Right ventricle myocardium superior (tissue), 1 donor: ENCODE results near the gene DOP1B. TPM values are rescaled to one million over a fixed set of nuclear protein-coding genes. Genes with fewer than 3 reads are reported as not detected.

Experiments used
- ATAC-seq: fragments of 200-7000 bp; cut with Tn5 transposase; one replicate; pipeline ENCODE4 v1.9.1; 2020; ENCODE audit warnings: mild to moderate bottlenecking; ENCODE audit not compliant: poor library complexity
- DNase-seq: peaks from one replicate; pipeline ENCODE4 v3.0.0-alpha.2; 2020
- intact Hi-C: fragments of 100-400 bp; cut with DNase I; formaldehyde crosslinking; loops from one replicate; pipeline ENCODE4 v1.11.2; 2022
- total RNA-seq: library from RNA; stranded (reverse); fragmentation: NEBNext Ultra II Directional; extraction: Animal tissue kit (Norgen Biotek cat#: 25700); gene quantifications from one replicate; pipeline ENCODE4 v1.2.1, GENCODE V29; 2021
- donor health status: DM: no; HTN: yes; CAD: no; lungs with severe emphysema.

The DOP1B gene
- total RNA-seq, 1 donor from 2014 or later, result 14.1 TPM

GRCh38 chr21:36163750-36164741, 7.4 kb downstream of the DOP1B start:
- intact Hi-C loops, result no loop called here
- ATAC-seq, result peak; percentile 19
- no peak for DNase-seq

- intact Hi-C loops, result no loop called here
- no peak for ATAC-seq
- no peak for DNase-seq
Measured at GRCh38 chr21:36165356-36165755, 8.7 kb downstream of the DOP1B start.

DNA sequence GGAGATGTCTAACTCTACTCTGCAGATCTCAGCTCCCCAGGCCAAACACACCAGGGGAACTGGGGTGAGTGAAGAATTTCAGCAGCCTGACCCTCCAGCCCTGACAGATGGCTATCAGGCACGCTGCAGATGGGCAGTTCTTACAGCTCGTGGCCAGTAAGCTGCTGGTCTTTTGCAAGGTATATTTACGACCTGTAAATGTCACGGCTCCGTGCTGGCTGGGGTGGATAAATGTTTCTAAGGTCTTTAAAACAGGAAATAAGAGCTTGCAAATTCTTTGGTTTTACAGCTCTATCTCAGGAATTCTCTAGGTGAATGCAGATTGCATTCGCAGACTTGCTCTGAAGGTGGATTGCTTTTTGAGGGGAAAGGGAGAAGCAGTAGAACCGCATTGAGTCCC, 10.1 kb downstream of the DOP1B start:
- ATAC-seq (no peak), DNase-seq (no peak)
- intact Hi-C loops, result no loop called here

DNA sequence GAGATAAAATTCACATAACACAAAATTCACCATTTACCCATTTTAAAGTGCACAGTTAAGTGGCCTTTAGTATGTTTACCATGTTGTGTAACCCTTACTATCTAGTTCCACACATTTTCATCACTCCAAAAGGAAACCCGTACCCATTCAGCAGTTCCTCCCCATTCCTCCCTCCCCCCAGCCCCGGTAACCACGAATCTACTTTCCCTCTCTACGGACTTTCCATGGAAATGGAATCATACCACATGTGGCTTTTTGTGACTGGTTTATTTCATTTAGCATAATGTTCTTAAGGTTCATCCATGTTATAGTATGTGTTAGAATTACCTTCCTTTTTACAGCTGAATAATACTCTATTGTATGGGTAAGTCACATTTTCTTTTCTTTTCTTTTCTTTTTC, 10.9 kb downstream of the DOP1B start:
- intact Hi-C loops, result no loop called here
- ATAC-seq, result no peak

DNA sequence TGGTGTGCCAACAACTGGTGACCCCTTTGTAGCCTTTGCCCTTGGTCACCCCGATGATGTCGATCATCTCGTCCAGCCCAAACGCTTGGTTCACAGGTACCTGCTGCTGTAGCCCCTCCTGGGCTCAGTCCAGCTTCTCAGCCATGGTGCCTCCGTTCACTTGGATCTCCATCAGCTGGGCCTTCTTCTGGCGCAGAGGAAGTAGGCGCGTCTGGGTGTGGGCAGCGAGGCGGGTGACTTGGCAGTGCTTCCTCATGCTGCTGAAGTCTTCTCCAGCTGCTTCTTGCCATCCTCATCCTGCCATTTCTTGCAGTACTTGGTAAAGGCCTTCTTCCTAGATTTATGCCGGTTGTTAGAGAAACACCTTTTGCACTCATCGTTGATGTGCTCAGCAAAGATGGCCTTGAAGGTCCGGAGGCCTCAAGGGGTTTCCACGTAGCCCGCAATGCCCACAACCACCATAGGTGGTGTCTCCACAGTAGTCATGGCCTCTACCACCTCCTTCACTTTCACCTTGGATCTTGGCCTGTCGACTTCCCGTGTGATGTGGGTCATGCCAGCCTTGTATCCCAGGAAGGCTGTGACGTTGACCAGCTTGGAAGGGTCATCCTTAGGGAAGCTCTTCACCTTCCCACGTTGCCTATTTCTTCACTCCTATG, 13.0 kb downstream of the DOP1B start:
- ATAC-seq, result no peak
- DNase-seq, result no peak

More for the DNA sequence above, 10.9 kb downstream of the DOP1B start:
- no peak for DNase-seq

GRCh38 chr21:36170823-36171222, 14.2 kb downstream of the DOP1B start:
- no peak for ATAC-seq
- intact Hi-C loops, result no loop called here

More for the DNA sequence above, 13.0 kb downstream of the DOP1B start:
- intact Hi-C loops, result no loop called here

GRCh38 chr21:36171336-36171735, 14.7 kb downstream of the DOP1B start:
- no peak for DNase-seq
- peak; percentile 6 for ATAC-seq
- intact Hi-C loops, result no loop called here

More at GRCh38 chr21:36170823-36171222, 14.2 kb downstream of the DOP1B start:
- DNase-seq, result no peak

DNA sequence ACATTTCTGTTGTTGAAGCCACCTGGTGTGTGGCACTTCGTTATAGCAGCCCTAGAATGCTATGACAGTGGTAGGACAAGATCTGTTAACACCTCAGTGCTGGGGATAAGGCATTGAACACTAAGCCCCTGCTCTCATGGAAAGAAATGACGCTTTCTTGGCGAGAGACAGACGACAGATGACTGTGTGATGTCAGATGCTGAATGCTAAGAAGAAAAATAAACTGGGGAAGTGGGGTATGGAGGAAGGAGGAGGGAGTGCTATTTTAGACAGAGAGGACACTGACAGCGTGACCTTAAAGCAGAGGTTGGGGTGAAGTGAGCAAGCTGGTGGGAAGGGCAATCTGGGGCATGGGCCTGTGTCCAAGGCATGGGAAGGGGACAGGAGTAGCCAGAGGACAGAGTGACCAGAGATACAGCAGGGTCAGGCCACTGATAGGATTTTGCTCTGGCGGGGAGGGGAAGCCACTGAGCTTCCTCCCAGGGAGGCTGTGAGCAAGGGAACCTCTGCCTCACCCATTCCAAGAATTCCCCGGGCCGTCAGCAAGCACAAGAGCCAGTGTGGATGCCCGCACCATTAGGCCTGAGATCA, 15.2 kb downstream of the DOP1B start:
- intact Hi-C loops, result no loop called here
- ATAC-seq (peak; percentile 89), DNase-seq (peak; percentile 58)

GRCh38 chr21:36174780-36175179, 18.2 kb downstream of the DOP1B start:
- ATAC-seq (no peak), DNase-seq (no peak)
- intact Hi-C loops, result no loop called here

DNA sequence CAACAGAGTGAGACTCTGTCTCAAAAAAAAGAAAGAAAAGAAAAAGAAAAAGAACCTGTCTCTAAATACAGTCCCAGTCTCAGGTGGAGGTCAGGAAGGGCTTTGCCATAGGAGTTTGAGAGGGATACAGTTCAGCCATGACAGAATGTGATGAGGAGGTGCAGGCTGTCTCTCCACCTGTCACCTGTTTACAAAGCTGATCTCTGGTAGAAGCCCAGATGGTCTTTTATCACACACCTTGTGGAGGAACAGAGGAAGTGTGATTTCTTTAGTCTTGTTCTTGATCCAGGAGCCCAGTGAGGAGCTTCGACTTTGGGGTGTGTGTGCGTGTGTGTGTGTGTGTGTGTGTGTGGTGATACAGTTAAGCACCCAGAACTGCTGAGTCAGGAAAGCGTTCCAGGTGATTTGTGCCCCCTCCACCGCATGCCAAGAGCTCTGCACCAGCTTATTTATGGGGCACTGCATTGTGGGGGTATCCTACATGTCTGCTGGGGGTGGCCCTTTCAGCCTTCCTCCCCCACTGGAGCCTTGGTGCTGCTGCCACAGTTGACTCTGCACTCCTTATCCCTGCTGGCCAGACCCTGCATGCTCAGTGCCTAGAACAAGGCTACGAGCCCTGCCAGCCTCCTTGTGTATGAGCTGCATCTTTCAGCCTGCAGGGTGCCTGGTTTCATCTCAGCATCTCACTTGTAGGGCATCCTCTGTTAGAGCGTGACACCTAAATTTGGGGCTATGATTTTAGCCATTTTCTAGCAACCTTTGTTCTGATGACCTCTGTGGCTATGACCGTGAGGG, 19.3 kb downstream of the DOP1B start:
- DNase-seq, result no peak
- no peak for ATAC-seq
- intact Hi-C loops, result no loop called here

GRCh38 chr21:36178349-36178748, 21.7 kb downstream of the DOP1B start:
- ATAC-seq (no peak), DNase-seq (no peak)
- intact Hi-C loops, result no loop called here

DNA sequence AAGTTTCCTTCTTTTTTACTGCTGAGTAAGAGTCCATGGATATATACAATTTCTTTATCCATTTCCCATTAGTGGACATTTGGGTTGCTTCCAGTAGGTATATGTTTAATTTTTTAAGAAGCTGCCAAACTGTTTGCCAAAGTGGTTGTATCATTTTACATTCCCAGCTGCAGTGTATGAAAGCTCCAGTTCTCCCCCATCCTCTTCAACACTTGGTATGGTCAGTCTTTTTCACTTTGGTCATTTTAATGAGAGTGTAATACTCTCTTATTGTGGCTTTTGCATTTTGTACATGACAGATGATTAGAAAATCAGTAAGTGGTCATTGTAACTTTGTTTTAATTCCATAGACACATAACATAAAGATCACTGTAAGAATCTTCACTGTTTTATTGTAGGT, 22.5 kb downstream of the DOP1B start:
- ATAC-seq (no peak), DNase-seq (no peak)
- intact Hi-C loops, result no loop called here

DNA sequence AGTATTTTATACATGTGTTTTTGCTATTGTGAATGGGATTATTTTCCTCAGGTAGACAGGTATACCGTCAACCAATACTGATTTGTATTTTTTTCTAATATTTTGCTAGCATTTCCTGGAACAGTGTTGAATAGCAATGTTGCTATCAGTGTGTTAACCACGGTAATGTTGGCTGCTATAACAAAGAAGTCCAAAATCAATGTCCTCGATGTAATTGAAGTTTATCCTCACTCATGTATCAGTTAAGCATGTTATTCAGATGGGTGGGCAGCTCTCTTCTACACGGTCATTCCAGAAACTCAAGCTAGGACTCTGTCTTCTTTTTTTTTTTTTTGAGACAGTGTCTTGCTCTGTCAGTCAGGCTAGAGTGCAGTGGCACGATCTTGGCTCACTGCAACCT, 24.3 kb downstream of the DOP1B start:
- DNase-seq (no peak), ATAC-seq (no peak)
- intact Hi-C loops, result no loop called here

- intact Hi-C loops, result no loop called here
- ATAC-seq (no peak), DNase-seq (no peak)
Measured at GRCh38 chr21:36183144-36183795, 26.6 kb downstream of the DOP1B start.

DNA sequence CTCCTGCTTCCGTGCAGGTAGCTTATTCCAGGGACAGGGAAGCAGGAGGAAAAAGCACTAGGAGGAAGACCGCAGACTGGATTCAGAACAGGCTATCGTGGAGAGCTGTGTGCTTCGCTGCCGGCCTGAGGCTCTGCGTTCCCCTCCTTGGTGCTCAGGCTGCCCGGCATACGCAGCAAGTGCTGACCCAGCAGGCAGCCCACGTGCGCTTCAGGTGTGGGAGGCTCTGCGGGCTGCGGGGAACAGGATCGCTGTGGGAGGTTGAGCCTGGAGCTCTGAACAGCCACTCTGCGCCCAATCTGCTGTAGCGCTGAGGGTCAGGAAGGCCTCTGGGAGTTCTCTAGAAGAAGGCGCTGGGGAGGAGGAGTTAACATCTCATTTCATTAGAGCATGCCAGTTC, 27.9 kb downstream of the DOP1B start:
- ATAC-seq, result no peak
- intact Hi-C loops, result no loop called here
- DNase-seq, result no peak

- ATAC-seq (no peak), DNase-seq (no peak)
Measured at GRCh38 chr21:36185523-36185922, 28.9 kb downstream of the DOP1B start.

DNA sequence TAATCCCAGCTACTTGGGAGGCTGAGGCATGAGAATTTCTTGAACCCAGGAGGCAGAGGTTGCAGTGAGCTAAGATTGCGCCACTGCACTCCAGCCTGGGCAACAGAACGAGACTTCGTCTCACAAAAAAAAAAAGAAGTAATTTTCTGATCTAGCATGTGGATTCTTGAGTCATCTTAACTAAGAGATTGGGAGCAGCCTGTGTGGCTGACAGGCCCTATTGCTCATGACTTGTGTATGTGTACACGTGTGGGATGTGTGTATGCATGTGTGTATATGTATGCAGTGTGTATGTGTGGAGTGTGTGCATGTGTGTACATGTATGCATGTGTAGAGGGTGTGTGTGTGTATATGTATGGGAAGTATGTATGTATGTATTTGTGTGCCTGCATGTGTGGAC, 29.5 kb downstream of the DOP1B start:
- DNase-seq (no peak), ATAC-seq (no peak)
- intact Hi-C loops, result no loop called here

More at GRCh38 chr21:36185523-36185922, 28.9 kb downstream of the DOP1B start:
- intact Hi-C loops, result no loop called here
